Measurements from ENCODE around the gene PTPRA. TPM values are rescaled to one million over a fixed set of nuclear protein-coding genes. Genes with fewer than 3 reads are reported as not detected.

The PTPRA gene
- total and polyA plus RNA-seq, 2 of the 13 experiments (the other 11 are each of a cell fraction or from before 2014, with no cell fraction given): 47.2 to 127 TPM

DNA sequence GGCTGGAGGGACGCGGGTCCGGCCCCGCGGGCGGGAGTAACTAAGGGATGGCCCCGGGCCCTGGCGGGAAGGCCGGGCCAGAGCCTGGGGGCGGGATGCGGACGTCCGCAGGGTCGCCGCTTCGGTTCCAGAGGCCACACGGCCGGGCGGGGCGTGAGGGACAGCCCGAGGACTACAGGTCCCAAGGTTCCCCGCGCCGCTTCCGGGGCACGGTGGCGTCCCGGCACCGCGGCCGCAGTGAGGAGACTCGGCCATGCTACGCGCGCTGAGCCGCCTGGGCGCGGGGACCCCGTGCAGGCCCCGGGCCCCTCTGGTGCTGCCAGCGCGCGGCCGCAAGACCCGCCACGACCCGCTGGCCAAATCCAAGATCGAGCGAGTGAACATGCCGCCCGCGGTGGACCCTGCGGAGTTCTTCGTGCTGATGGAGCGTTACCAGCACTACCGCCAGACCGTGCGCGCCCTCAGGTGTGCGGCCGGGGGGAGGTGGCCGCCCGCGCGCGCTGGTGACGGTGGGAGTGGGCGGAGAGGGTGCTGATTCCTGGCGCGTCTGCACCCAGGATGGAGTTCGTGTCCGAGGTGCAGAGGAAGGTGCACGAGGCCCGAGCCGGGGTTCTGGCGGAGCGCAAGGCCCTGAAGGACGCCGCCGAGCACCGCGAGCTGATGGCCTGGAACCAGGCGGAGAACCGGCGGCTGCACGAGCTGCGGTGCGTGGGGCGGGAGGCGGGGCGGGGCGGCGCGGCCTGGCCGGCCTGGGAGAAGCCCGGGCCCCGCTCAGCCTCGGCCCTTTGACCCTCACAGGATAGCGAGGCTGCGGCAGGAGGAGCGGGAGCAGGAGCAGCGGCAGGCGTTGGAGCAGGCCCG is 172.8 kb downstream of the PTPRA start, which contains the start of gene MRPS26 (continued):
- TF ChIP-seq ZNF576 (CRISPR knock-in tag; IDR thresholded peaks at IDR 0.05) (no peak), ZNF251 (CRISPR knock-in tag; IDR thresholded peaks at IDR 0.05) (peak; percentile 15; the same call in 1 of the 2 replicates), ZBTB3 (CRISPR knock-in tag; IDR thresholded peaks at IDR 0.05; ENCODE audit: borderline replicate concordance, low read depth) (peak; percentile 94), ZSCAN29 (CRISPR knock-in tag; conservative IDR thresholded peaks at IDR 0.05) (peak; percentile 98), ZNF644 (CRISPR knock-in tag; IDR thresholded peaks at IDR 0.05; ENCODE audit: low read depth) (no peak), ZNF597 (CRISPR knock-in tag; IDR thresholded peaks at IDR 0.05) (0 out of 2 replicates have a peak, but pooled peaks have one; percentile 97), HOXA7 (CRISPR knock-in tag; IDR thresholded peaks at IDR 0.05) (peak; percentile 74; the same call in 1 of the 2 replicates), ZNF761 (CRISPR knock-in tag; conservative IDR thresholded peaks at IDR 0.05) (peak; percentile 74; the same call in 1 of the 2 replicates), ZSCAN25 (CRISPR knock-in tag; IDR thresholded peaks at IDR 0.05) (peak; percentile 81), PHF20 (CRISPR knock-in tag; IDR thresholded peaks at IDR 0.05) (peak; percentile 86), ZNF775 (CRISPR knock-in tag; IDR thresholded peaks at IDR 0.05; ENCODE audit: borderline replicate concordance) (no peak; the same call in 1 of the 2 replicates), THAP7 (CRISPR knock-in tag; IDR thresholded peaks at IDR 0.05) (peak; percentile 76; the same call in 1 of the 2 replicates), ZNF235 (CRISPR knock-in tag; IDR thresholded peaks at IDR 0.05; ENCODE audit: borderline replicate concordance) (no peak; the same call in none of the 2 replicates), TERF1 (CRISPR knock-in tag; IDR thresholded peaks at IDR 0.05) (peak; percentile 93), ZNF350 (CRISPR knock-in tag; IDR thresholded peaks at IDR 0.05; ENCODE audit: borderline replicate concordance, low read depth) (peak; percentile 57; the same call in 1 of the 2 replicates)
- TF ChIP-seq, protein P1, sequence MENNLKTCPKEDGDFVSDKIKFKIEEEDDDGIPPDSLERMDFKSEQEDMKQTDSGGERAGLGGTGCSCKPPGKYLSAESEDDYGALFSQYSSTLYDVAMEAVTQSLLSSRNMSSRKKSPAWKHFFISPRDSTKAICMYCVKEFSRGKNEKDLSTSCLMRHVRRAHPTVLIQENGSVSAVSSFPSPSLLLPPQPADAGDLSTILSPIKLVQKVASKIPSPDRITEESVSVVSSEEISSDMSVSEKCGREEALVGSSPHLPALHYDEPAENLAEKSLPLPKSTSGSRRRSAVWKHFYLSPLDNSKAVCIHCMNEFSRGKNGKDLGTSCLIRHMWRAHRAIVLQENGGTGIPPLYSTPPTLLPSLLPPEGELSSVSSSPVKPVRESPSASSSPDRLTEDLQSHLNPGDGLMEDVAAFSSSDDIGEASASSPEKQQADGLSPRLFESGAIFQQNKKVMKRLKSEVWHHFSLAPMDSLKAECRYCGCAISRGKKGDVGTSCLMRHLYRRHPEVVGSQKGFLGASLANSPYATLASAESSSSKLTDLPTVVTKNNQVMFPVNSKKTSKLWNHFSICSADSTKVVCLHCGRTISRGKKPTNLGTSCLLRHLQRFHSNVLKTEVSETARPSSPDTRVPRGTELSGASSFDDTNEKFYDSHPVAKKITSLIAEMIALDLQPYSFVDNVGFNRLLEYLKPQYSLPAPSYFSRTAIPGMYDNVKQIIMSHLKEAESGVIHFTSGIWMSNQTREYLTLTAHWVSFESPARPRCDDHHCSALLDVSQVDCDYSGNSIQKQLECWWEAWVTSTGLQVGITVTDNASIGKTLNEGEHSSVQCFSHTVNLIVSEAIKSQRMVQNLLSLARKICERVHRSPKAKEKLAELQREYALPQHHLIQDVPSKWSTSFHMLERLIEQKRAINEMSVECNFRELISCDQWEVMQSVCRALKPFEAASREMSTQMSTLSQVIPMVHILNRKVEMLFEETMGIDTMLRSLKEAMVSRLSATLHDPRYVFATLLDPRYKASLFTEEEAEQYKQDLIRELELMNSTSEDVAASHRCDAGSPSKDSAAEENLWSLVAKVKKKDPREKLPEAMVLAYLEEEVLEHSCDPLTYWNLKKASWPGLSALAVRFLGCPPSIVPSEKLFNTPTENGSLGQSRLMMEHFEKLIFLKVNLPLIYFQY (CRISPR knock-in tag; IDR thresholded peaks at IDR 0.05; ENCODE audit: borderline replicate concordance): peak; percentile 68
- TF ChIP-seq, protein P2, sequence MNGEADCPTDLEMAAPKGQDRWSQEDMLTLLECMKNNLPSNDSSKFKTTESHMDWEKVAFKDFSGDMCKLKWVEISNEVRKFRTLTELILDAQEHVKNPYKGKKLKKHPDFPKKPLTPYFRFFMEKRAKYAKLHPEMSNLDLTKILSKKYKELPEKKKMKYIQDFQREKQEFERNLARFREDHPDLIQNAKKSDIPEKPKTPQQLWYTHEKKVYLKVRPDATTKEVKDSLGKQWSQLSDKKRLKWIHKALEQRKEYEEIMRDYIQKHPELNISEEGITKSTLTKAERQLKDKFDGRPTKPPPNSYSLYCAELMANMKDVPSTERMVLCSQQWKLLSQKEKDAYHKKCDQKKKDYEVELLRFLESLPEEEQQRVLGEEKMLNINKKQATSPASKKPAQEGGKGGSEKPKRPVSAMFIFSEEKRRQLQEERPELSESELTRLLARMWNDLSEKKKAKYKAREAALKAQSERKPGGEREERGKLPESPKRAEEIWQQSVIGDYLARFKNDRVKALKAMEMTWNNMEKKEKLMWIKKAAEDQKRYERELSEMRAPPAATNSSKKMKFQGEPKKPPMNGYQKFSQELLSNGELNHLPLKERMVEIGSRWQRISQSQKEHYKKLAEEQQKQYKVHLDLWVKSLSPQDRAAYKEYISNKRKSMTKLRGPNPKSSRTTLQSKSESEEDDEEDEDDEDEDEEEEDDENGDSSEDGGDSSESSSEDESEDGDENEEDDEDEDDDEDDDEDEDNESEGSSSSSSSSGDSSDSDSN (CRISPR knock-in tag; IDR thresholded peaks at IDR 0.05): peak; percentile 99
